HEK293 (cell line): ENCODE results near the gene MYRIP.

ENCODE experiments used
- CTCF ChIA-PET: fragments of 350-600 bp; formaldehyde crosslinking; extraction: SDS; loops from one replicate; lab custom pipeline; 2021; ENCODE audit warnings: antibody characterized with exemption; lab: Yijun Ruan, JAX
- POLR2A ChIA-PET: fragments of 300-600 bp; formaldehyde crosslinking; extraction: SDS; loops from one replicate; lab custom pipeline; 2020; ENCODE audit warnings: antibody characterized with exemption, inconsistent platforms; lab: Yijun Ruan, JAX
- H3K27ac ChIP-seq: fragments of 200-500 bp; sonication (Bioruptor generic); 2 replicates; pipeline ENCODE4 v1.5.1; 2014; ENCODE audit warnings: low read depth, low read length, control low read depth, inconsistent platforms; ENCODE audit errors: extremely low read depth
- H3K36me3 ChIP-seq, 2 experiments: fragments of 200-500 bp in 1 of 2; sonication (Bioruptor generic) in 1 of 2; 1 replicate in 1 of 2; 2 replicates in 1 of 2; pipeline ENCODE4 v1.5.1; 2014 to 2017; ENCODE audit warnings: inconsistent platforms in 2 of 2, low read length in 2 of 2; ENCODE audit not compliant: control insufficient read depth in 2 of 2, insufficient read depth in 1 of 2
- H3K4me1 ChIP-seq: fragments of 200-500 bp; sonication (Bioruptor generic); 2 replicates; pipeline ENCODE4 v1.5.1; 2014; ENCODE audit warnings: mild to moderate bottlenecking, low read length, inconsistent platforms; ENCODE audit not compliant: control insufficient read depth, insufficient read depth
- H3K4me3 ChIP-seq: 2 replicates; pipeline ENCODE4 v1.5.1; 2011; ENCODE audit warnings: low read depth, mild to moderate bottlenecking, control low read depth, low read length, moderate library complexity
- H3K9me3 ChIP-seq: fragments of 200-500 bp; sonication (Bioruptor generic); 2 replicates; pipeline ENCODE4 v1.5.1; 2014; ENCODE audit warnings: low read depth, low read length, inconsistent platforms; ENCODE audit not compliant: control insufficient read depth, insufficient read depth
- HIC1 ChIP-seq: fragments of 450-650 bp; formaldehyde crosslinking; IDR thresholded peaks from 2 replicates; pipeline ENCODE4 v1.5.1; 2016; ENCODE audit warnings: missing biosample characterization, missing genetic modification characterization
- HOXA7 ChIP-seq: sonication (generic); formaldehyde crosslinking; IDR thresholded peaks from 2 replicates; pipeline ENCODE4 v1.8.1; 2022; ENCODE audit warnings: missing genetic modification reagents, borderline replicate concordance
- RBAK ChIP-seq: fragments of 450-650 bp; formaldehyde crosslinking; IDR thresholded peaks from 2 replicates; pipeline ENCODE4 v1.5.1; 2016; ENCODE audit warnings: missing biosample characterization, missing genetic modification characterization
- SETDB1 ChIP-seq: IDR thresholded peaks from one replicate; pipeline ENCODE4 v1.6.1; 2017; ENCODE audit warnings: mild to moderate bottlenecking, low read length, moderate library complexity, mixed read lengths; ENCODE audit not compliant: insufficient read length
- ZBTB26 ChIP-seq: fragments of 450-650 bp; formaldehyde crosslinking; optimal IDR thresholded peaks from 2 replicates; pipeline ENCODE3; 2016; ENCODE audit warnings: missing biosample characterization, mild to moderate bottlenecking, missing genetic modification characterization
- ZBTB49 ChIP-seq: fragments of 450-650 bp; formaldehyde crosslinking; IDR thresholded peaks from 2 replicates; pipeline ENCODE4 v1.5.1; 2016; ENCODE audit warnings: missing biosample characterization, missing genetic modification characterization, low read depth
- ZBTB8A ChIP-seq: fragments of 450-650 bp; formaldehyde crosslinking; IDR thresholded peaks from 2 replicates; pipeline ENCODE4 v1.5.1; 2016; ENCODE audit warnings: missing biosample characterization, missing genetic modification characterization
- ZNF10 ChIP-seq: fragments of 450-650 bp; formaldehyde crosslinking; IDR thresholded peaks from 2 replicates; pipeline ENCODE4 v1.5.1; 2017; ENCODE audit warnings: missing biosample characterization, missing genetic modification characterization
- ZNF174 ChIP-seq: fragments of 450-650 bp; formaldehyde crosslinking; IDR thresholded peaks from 2 replicates; pipeline ENCODE4 v1.5.0; 2017; ENCODE audit warnings: missing biosample characterization, mild to moderate bottlenecking, missing genetic modification characterization
- ZNF184 ChIP-seq: fragments of 450-650 bp; IDR thresholded peaks from 2 replicates; pipeline ENCODE4 v1.5.1; 2018; ENCODE audit warnings: missing biosample characterization, mild to moderate bottlenecking, missing genetic modification characterization
- ZNF211 ChIP-seq: fragments of 450-650 bp; formaldehyde crosslinking; IDR thresholded peaks from 2 replicates; pipeline ENCODE4 v1.5.1; 2016; ENCODE audit warnings: low read depth, missing biosample characterization, missing genetic modification characterization
- ZNF248 ChIP-seq: fragments of 450-650 bp; formaldehyde crosslinking; IDR thresholded peaks from 2 replicates; pipeline ENCODE4 v1.5.1; 2017; ENCODE audit warnings: missing biosample characterization, missing genetic modification characterization
- ZNF26 ChIP-seq: fragments of 450-650 bp; formaldehyde crosslinking; IDR thresholded peaks from 2 replicates; pipeline ENCODE4 v1.5.1; 2016; ENCODE audit warnings: missing biosample characterization, missing genetic modification characterization
- ZNF274 ChIP-seq, 2 experiments: fragments of 200-500 bp in 1 of 2; fragments of 450-650 bp in 1 of 2; sonication (Bioruptor generic) in 1 of 2; formaldehyde crosslinking in 1 of 2; IDR thresholded peaks; 2 replicates each; pipeline versions ENCODE4 v1.5.1 to v1.6.1; 2014 to 2016; ENCODE audit warnings: borderline replicate concordance in 1 of 2, inconsistent platforms in 1 of 2, low read length in 1 of 2, missing biosample characterization in 1 of 2, missing genetic modification characterization in 1 of 2
- ZNF280C ChIP-seq: fragments of 450-650 bp; formaldehyde crosslinking; IDR thresholded peaks from 2 replicates; pipeline ENCODE4 v1.5.1; 2016; ENCODE audit warnings: missing biosample characterization, missing genetic modification characterization
- ZNF324 ChIP-seq: fragments of 450-650 bp; formaldehyde crosslinking; IDR thresholded peaks from 2 replicates; pipeline ENCODE4 v1.5.1; 2016; ENCODE audit warnings: missing biosample characterization, missing genetic modification characterization
- ZNF37A ChIP-seq: fragments of 450-650 bp; IDR thresholded peaks from 2 replicates; pipeline ENCODE4 v1.5.1; 2018; ENCODE audit warnings: missing biosample characterization, missing genetic modification characterization
- ZNF555 ChIP-seq: fragments of 450-650 bp; formaldehyde crosslinking; conservative IDR thresholded peaks from 2 replicates; pipeline ENCODE4 v1.5.1; 2017; ENCODE audit warnings: missing biosample characterization, mild to moderate bottlenecking, missing genetic modification characterization, inconsistent platforms
- ZNF580 ChIP-seq: fragments of 450-650 bp; formaldehyde crosslinking; IDR thresholded peaks from 2 replicates; pipeline ENCODE4 v1.5.1; 2016; ENCODE audit warnings: missing biosample characterization, missing genetic modification characterization
- ZNF704 ChIP-seq: fragments of 450-650 bp; formaldehyde crosslinking; IDR thresholded peaks from 2 replicates; pipeline ENCODE4 v1.5.1; 2016; ENCODE audit warnings: missing biosample characterization, missing genetic modification characterization
- ZNF785 ChIP-seq: fragments of 450-650 bp; formaldehyde crosslinking; IDR thresholded peaks from 2 replicates; pipeline ENCODE4 v1.5.1; 2016; ENCODE audit warnings: missing biosample characterization, missing genetic modification characterization
- ZNF837 ChIP-seq: fragments of 450-650 bp; formaldehyde crosslinking; IDR thresholded peaks from 2 replicates; pipeline ENCODE4 v1.5.1; 2016; ENCODE audit warnings: missing biosample characterization, missing genetic modification characterization
- ZSCAN23 ChIP-seq: fragments of 450-650 bp; formaldehyde crosslinking; IDR thresholded peaks from 2 replicates; pipeline ENCODE4 v1.5.1; 2016; ENCODE audit warnings: missing biosample characterization, missing genetic modification characterization
- ZSCAN30 ChIP-seq: fragments of 450-650 bp; IDR thresholded peaks from 2 replicates; pipeline ENCODE4 v1.5.1; 2018; ENCODE audit warnings: missing biosample characterization, mild to moderate bottlenecking, missing genetic modification characterization, moderate library complexity

MYRIP gene

GRCh38 chr3:40224796-40225515 is 415.5 kb downstream of the MYRIP start:
- no peaks in the 10 kb centered on the region for H3K36me3 ChIP-seq
- ChIA-PET POLR2A (no interaction called here), CTCF (no interaction called here)
- no peaks in the 10 kb centered on the region for H3K9me3 ChIP-seq
- no peaks in the 10 kb centered on the region for H3K4me1 ChIP-seq
- H3K27ac ChIP-seq = no peak overlapping the region
- TF ChIP-seq ZNF785 (tag by site-specific recombination) = no peak
- TF ChIP-seq ZNF555 (tag by site-specific recombination) = no peak
- no peak for TF ChIP-seq ZNF248 (tag by site-specific recombination)
- TF ChIP-seq ZNF580 (tag by site-specific recombination) = no peak
- no peak for TF ChIP-seq ZSCAN30 (tag by site-specific recombination)
- no peak for TF ChIP-seq ZBTB8A (tag by site-specific recombination)
- TF ChIP-seq ZBTB26 (tag by site-specific recombination) = no peak
- no peak for TF ChIP-seq ZNF280C
- TF ChIP-seq ZNF174 (tag by site-specific recombination) = no peak
- no peak for TF ChIP-seq ZNF837
- no peak for TF ChIP-seq HIC1 (tag by site-specific recombination)
- no peak for TF ChIP-seq ZNF274 (IDR thresholded peaks at IDR 0.05; ENCODE audit: low read length)
- TF ChIP-seq ZNF274 (tag by site-specific recombination; IDR thresholded peaks at IDR 0.05; ENCODE audit: borderline replicate concordance) = no peak
- no peak for TF ChIP-seq ZNF324
- no peak for TF ChIP-seq ZSCAN23 (tag by site-specific recombination)
- no peak for TF ChIP-seq ZNF704 (tag by site-specific recombination)
- no peak overlapping the region for H3K4me3 ChIP-seq

GRCh38 chr3:40226636-40227035 is 417.2 kb downstream of the MYRIP start:
- CTCF ChIA-PET = no interaction called here
- no peak for TF ChIP-seq ZBTB49
- TF ChIP-seq ZNF184 (tag by site-specific recombination) = no peak
- TF ChIP-seq SETDB1 = no peak
- TF ChIP-seq ZNF26 (tag by site-specific recombination) = no peak
- TF ChIP-seq ZNF211 (tag by site-specific recombination) = no peak
- no peak for TF ChIP-seq ZNF10
- no peak for TF ChIP-seq ZNF37A (tag by site-specific recombination)
- TF ChIP-seq HOXA7 (CRISPR knock-in tag) = no peak
- no peak for TF ChIP-seq RBAK

More at GRCh38 chr3:40226636-40227035, 417.2 kb downstream of the MYRIP start:
- Histone ChIP-seq H3K36me3 (no peaks in the 10 kb centered on the region), H3K4me3 (no peak overlapping the region), H3K9me3 (no peaks in the 10 kb centered on the region), H3K27ac (no peak overlapping the region), H3K4me1 (no peaks in the 10 kb centered on the region)
- POLR2A ChIA-PET = no interaction called here
